Spleen (tissue), 7 donors: ENCODE results near the gene MRPS34.
A peak's percentile ranks its signal among the peaks of the same experiment; 100 is the strongest.

ENCODE experiments used
- POLR2A ChIP-seq, 3 donors: fragments of 450-650 bp; IDR thresholded peaks; one replicate each; pipeline ENCODE4 v1.5.1; 2017; ENCODE audit warnings: antibody characterized with exemption in 3 of 3, mild to moderate bottlenecking in 1 of 3
- POLR2AphosphoS5 ChIP-seq, 3 donors: sonication (generic); formaldehyde crosslinking; IDR thresholded peaks; one replicate each; pipeline ENCODE4 v1.5.1; 2017; ENCODE audit warnings: antibody characterized with exemption in 3 of 3
- TF ChIP-seq, protein P1 (sequence below), 11 experiments: fragments of 200-600 bp in 7 of 11; fragments of 450-650 bp in 4 of 11; sonication (generic) in 4 of 11; IDR thresholded peaks in 8 of 11; conservative IDR thresholded peaks in 3 of 11; 1 replicate in 7 of 11; 2 replicates in 4 of 11; pipeline versions ENCODE4 v1.4.0 to v1.8.0; 2016 to 2021; ENCODE audit warnings: antibody characterized with exemption in 11 of 11, inconsistent platforms in 4 of 11, mild to moderate bottlenecking in 1 of 11
- donor health status: DM: no; HTN: no; CAD: no; lungs with moderate emphysema.
- donor health status: DM: no; HTN: no; CAD: no.
- donor health status: DM: no; HTN: no; CAD: no.

DNA sequence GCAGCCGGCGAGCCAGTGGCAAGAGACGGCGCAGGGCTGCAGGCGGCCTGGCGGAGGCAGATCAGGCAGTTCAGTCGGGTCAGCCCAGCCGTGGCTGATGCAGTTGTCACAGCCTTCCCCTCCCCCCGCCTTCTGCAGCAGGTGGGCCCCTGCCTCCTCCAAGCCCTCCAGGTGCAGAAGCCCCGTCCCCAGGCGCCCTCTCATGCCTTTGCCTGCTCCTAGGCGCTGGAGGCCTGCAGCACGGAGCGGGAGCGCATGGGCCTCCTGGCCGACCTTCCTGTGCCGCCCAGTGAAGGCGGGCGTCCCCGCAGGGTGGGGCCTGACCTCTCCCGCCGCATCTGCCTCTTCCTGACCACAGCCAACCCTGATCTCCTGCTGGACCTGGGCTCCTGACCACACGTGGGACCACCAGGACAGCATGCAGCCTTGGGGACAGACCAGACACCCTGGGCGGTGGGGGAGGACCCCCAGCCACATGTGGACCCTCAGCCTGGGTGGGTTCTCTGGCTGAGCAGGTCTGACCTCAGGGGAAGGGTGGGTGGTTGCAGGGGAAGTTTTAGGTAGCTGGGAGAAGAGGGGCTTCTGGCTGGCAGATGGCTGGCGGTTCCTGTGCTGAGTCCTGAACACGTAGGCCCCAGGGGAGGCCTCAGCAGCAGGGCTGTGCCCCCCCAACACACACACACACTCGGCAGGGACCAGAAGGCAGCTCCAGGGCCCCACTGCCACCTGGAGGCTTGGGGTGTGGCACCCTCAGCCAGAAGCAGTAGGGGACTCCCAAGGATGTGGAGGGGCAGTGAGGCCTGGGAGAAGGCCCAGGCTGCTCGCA lies 3.1 kb upstream of the MRPS34 start:
- TF ChIP-seq POLR2A (IDR thresholded peaks at IDR 0.05) (no peak), POLR2AphosphoS5 (IDR thresholded peaks at IDR 0.05) (peak; percentile 4 to 69 (median 25))
- TF ChIP-seq, protein P1, sequence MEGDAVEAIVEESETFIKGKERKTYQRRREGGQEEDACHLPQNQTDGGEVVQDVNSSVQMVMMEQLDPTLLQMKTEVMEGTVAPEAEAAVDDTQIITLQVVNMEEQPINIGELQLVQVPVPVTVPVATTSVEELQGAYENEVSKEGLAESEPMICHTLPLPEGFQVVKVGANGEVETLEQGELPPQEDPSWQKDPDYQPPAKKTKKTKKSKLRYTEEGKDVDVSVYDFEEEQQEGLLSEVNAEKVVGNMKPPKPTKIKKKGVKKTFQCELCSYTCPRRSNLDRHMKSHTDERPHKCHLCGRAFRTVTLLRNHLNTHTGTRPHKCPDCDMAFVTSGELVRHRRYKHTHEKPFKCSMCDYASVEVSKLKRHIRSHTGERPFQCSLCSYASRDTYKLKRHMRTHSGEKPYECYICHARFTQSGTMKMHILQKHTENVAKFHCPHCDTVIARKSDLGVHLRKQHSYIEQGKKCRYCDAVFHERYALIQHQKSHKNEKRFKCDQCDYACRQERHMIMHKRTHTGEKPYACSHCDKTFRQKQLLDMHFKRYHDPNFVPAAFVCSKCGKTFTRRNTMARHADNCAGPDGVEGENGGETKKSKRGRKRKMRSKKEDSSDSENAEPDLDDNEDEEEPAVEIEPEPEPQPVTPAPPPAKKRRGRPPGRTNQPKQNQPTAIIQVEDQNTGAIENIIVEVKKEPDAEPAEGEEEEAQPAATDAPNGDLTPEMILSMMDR (IDR thresholded peaks at IDR 0.05 in 8 of 11, conservative IDR thresholded peaks at IDR 0.05 in 3 of 11) = no peak
